DOHH2 (cell line): ENCODE results near the gene LRATD1.

Experiments
- H3F3A ChIP-seq: fragments of 200-600 bp; sonication (generic), shearing (Covaris generic); 2 replicates; pipeline ENCODE4 v1.6.0; 2016; ENCODE audit warnings: antibody characterized with exemption, mild to moderate bottlenecking; ENCODE audit not compliant: control insufficient read depth, insufficient read depth
- H3K27ac ChIP-seq: fragments of 200-600 bp; sonication (generic); 2 replicates; pipeline ENCODE4 v1.5.1; 2014; ENCODE audit warnings: low read depth, mild to moderate bottlenecking, low read length, moderate library complexity
- H3K27me3 ChIP-seq: fragments of 200-600 bp; sonication (generic); 2 replicates; pipeline ENCODE4 v1.6.1; 2014; ENCODE audit warnings: mild to moderate bottlenecking, low read length, mixed read lengths; ENCODE audit not compliant: control insufficient read depth
- H3K36me3 ChIP-seq: fragments of 200-600 bp; sonication (generic); 2 replicates; pipeline ENCODE4 v1.6.1; 2014; ENCODE audit warnings: mild to moderate bottlenecking, low read length, moderate library complexity, mixed read lengths; ENCODE audit not compliant: control insufficient read depth
- H3K4me1 ChIP-seq: fragments of 200-600 bp; sonication (generic); 2 replicates; pipeline ENCODE4 v1.6.1; 2014; ENCODE audit warnings: mild to moderate bottlenecking, low read length, mixed read lengths; ENCODE audit not compliant: control insufficient read depth
- H3K4me2 ChIP-seq: fragments of 200-600 bp; sonication (generic); 2 replicates; pipeline ENCODE4 v1.6.0; 2014; ENCODE audit warnings: mild to moderate bottlenecking, low read length, moderate library complexity
- H3K4me3 ChIP-seq: fragments of 200-600 bp; sonication (generic); 2 replicates; pipeline ENCODE4 v1.5.1; 2014; ENCODE audit warnings: mild to moderate bottlenecking, low read length, mixed read lengths
- H3K79me2 ChIP-seq: fragments of 200-600 bp; sonication (generic); 2 replicates; pipeline ENCODE4 v1.6.1; 2014; ENCODE audit warnings: mild to moderate bottlenecking, low read length, mixed read lengths; ENCODE audit not compliant: control insufficient read depth
- H3K9me2 ChIP-seq: fragments of 200-600 bp; sonication (generic); replicated peaks from 2 replicates; pipeline ENCODE4 v1.6.1; 2014; ENCODE audit warnings: mild to moderate bottlenecking, low read length, mixed read lengths; ENCODE audit not compliant: control insufficient read depth
- H3K9me3 ChIP-seq: fragments of 200-600 bp; sonication (generic); 2 replicates; pipeline ENCODE4 v1.6.1; 2014; ENCODE audit warnings: antibody characterized with exemption, low read length, mixed read lengths; ENCODE audit not compliant: control insufficient read depth, insufficient read depth
- H4K20me1 ChIP-seq: fragments of 200-600 bp; sonication (generic); 2 replicates; pipeline ENCODE4 v1.6.0; 2014; ENCODE audit warnings: low read depth, mild to moderate bottlenecking, antibody characterized with exemption, low read length, moderate library complexity; ENCODE audit not compliant: control insufficient read depth, insufficient read depth
- CTCF ChIP-seq: fragments of 200-600 bp; sonication (generic); IDR thresholded peaks from one replicate; pipeline ENCODE4 v1.5.1; 2014; ENCODE audit warnings: antibody characterized with exemption, mild to moderate bottlenecking, low read depth, low read length; ENCODE audit not compliant: poor library complexity, severe bottlenecking
- EZH2phosphoT487 ChIP-seq: fragments of 200-600 bp; sonication (generic); IDR thresholded peaks from 2 replicates; pipeline ENCODE4 v1.6.1; 2017; ENCODE audit warnings: borderline replicate concordance, mild to moderate bottlenecking, antibody characterized with exemption, low read length, moderate library complexity, mixed read lengths

The LRATD1 gene

GRCh38 chr2:14647714-14648113 is 15.2 kb downstream of the LRATD1 start:
- Histone ChIP-seq H3K4me3 (no peak overlapping the region), H4K20me1 (no peaks in the 10 kb centered on the region), H3F3A (no peaks in the 10 kb centered on the region), H3K27me3 (no peaks in the 10 kb centered on the region), H3K79me2 (no peaks in the 10 kb centered on the region), H3K4me1 (no peaks in the 10 kb centered on the region), H3K4me2 (no peak overlapping the region), H3K27ac (no peak overlapping the region), H3K9me3 (no peaks in the 10 kb centered on the region), H3K36me3 (no peaks in the 10 kb centered on the region), H3K9me2 (no peaks in the 10 kb centered on the region)
- TF ChIP-seq CTCF: no peak
- no peak for TF ChIP-seq EZH2phosphoT487

GRCh38 chr2:14650066-14650465 is 17.5 kb downstream of the LRATD1 start:
- no peak overlapping the region for H3K4me2 ChIP-seq
- TF ChIP-seq EZH2phosphoT487 (no peak), CTCF (no peak)
- no peaks in the 10 kb centered on the region for H3K4me1 ChIP-seq
- H3K9me3 ChIP-seq: no peaks in the 10 kb centered on the region
- H3K4me3 ChIP-seq: no peak overlapping the region
- H3K27me3 ChIP-seq: no peaks in the 10 kb centered on the region
- H3K9me2 ChIP-seq: no peaks in the 10 kb centered on the region
- H4K20me1 ChIP-seq: no peaks in the 10 kb centered on the region
- no peaks in the 10 kb centered on the region for H3F3A ChIP-seq
- no peak overlapping the region for H3K27ac ChIP-seq
- H3K36me3 ChIP-seq: no peaks in the 10 kb centered on the region
- H3K79me2 ChIP-seq: no peaks in the 10 kb centered on the region

- H3K4me3 ChIP-seq: no peak overlapping the region
- H3K4me2 ChIP-seq: no peak overlapping the region
- no peaks in the 10 kb centered on the region for H3K27me3 ChIP-seq
- no peaks in the 10 kb centered on the region for H3K36me3 ChIP-seq
- no peaks in the 10 kb centered on the region for H3F3A ChIP-seq
- TF ChIP-seq CTCF (no peak), EZH2phosphoT487 (no peak)
- H4K20me1 ChIP-seq: no peaks in the 10 kb centered on the region
- no peaks in the 10 kb centered on the region for H3K9me3 ChIP-seq
- H3K79me2 ChIP-seq: no peaks in the 10 kb centered on the region
- no peaks in the 10 kb centered on the region for H3K4me1 ChIP-seq
- H3K27ac ChIP-seq: no peak overlapping the region
- no peaks in the 10 kb centered on the region for H3K9me2 ChIP-seq
Measured at GRCh38 chr2:14654835-14655282, 22.3 kb downstream of the LRATD1 start.

GRCh38 chr2:14656146-14656545 is 23.6 kb downstream of the LRATD1 start:
- H3K4me2 ChIP-seq: no peak overlapping the region
- no peaks in the 10 kb centered on the region for H3K9me2 ChIP-seq
- no peaks in the 10 kb centered on the region for H3F3A ChIP-seq
- no peaks in the 10 kb centered on the region for H3K36me3 ChIP-seq
- no peaks in the 10 kb centered on the region for H3K4me1 ChIP-seq
- no peaks in the 10 kb centered on the region for H4K20me1 ChIP-seq
- H3K4me3 ChIP-seq: no peak overlapping the region
- no peaks in the 10 kb centered on the region for H3K79me2 ChIP-seq
- H3K9me3 ChIP-seq: no peaks in the 10 kb centered on the region
- no peak overlapping the region for H3K27ac ChIP-seq
- no peaks in the 10 kb centered on the region for H3K27me3 ChIP-seq
- TF ChIP-seq EZH2phosphoT487 (no peak), CTCF (no peak)
